Osteocyte (in vitro differentiated cells): ENCODE measurements around the gene FNDC11. TPM values are rescaled to one million over a fixed set of nuclear protein-coding genes. Genes with fewer than 3 reads are reported as not detected.

Experiments
- DNase-seq: peaks from one replicate; pipeline ENCODE4 v3.0.0; 2021; ENCODE audit warnings: mixed read lengths; ENCODE audit not compliant: unreplicated experiment; ENCODE audit errors: extremely low spot score
- H3K27ac Mint-ChIP-seq: one replicate; pipeline ENCODE4 v1.8.0; 2021; ENCODE audit warnings: mild to moderate bottlenecking, mixed read lengths; ENCODE audit not compliant: unreplicated experiment
- H3K27me3 Mint-ChIP-seq: one replicate; pipeline ENCODE4 v1.8.0; 2021; ENCODE audit warnings: mixed read lengths; ENCODE audit not compliant: unreplicated experiment
- H3K36me3 Mint-ChIP-seq: one replicate; pipeline ENCODE4 v1.8.0; 2021; ENCODE audit warnings: mixed read lengths; ENCODE audit not compliant: unreplicated experiment
- H3K4me1 Mint-ChIP-seq: one replicate; pipeline ENCODE4 v1.8.0; 2021; ENCODE audit warnings: mixed read lengths; ENCODE audit not compliant: unreplicated experiment
- H3K4me3 Mint-ChIP-seq: one replicate; pipeline ENCODE4 v1.8.0; 2021; ENCODE audit warnings: mild to moderate bottlenecking, moderate library complexity, mixed read lengths; ENCODE audit not compliant: unreplicated experiment
- H3K9me3 Mint-ChIP-seq: one replicate; pipeline ENCODE4 v1.8.0; 2021; ENCODE audit warnings: mixed read lengths; ENCODE audit not compliant: unreplicated experiment
- CTCF ChIP-seq: fragments of 200-600 bp; sonication (generic); IDR thresholded peaks from 2 replicates; pipeline ENCODE4 v1.5.0; 2021; ENCODE audit warnings: antibody characterized with exemption, mild to moderate bottlenecking, moderate library complexity
- total RNA-seq: library from RNA; stranded (reverse); gene quantifications from 2 replicates; pipeline ENCODE4 v1.2.1, GENCODE V29; 2021

The FNDC11 gene
- total RNA-seq, 1 donor from 2014 or later: 0.13 TPM

GRCh38 chr20:63531686-63532448 lies 22.1 kb upstream of the FNDC11 start:
- Mint-ChIP-seq H3K36me3 (no peaks in the 10 kb centered on the region), H3K27ac (no peak overlapping the region), H3K9me3 (no peaks in the 10 kb centered on the region), H3K4me3 (no peak overlapping the region), H3K27me3 (no peaks in the 10 kb centered on the region), H3K4me1 (peaks cover 9% of the 10 kb centered on the region)
- no peak for TF ChIP-seq CTCF
- no peak for DNase-seq

- peaks cover 10% of the 10 kb centered on the region for H3K4me1 Mint-ChIP-seq
- H3K36me3 Mint-ChIP-seq: no peaks in the 10 kb centered on the region
- no peaks in the 10 kb centered on the region for H3K27me3 Mint-ChIP-seq
- no peak overlapping the region for H3K27ac Mint-ChIP-seq
- no peak for DNase-seq
- no peak for TF ChIP-seq CTCF
- H3K9me3 Mint-ChIP-seq: no peaks in the 10 kb centered on the region
- H3K4me3 Mint-ChIP-seq: no peak overlapping the region
These were observed 21.4 kb upstream of the FNDC11 start for GRCh38 chr20:63532449-63532971.

GRCh38 chr20:63533388-63533787 lies 20.6 kb upstream of the FNDC11 start:
- DNase-seq: no peak
- H3K36me3 Mint-ChIP-seq: no peaks in the 10 kb centered on the region
- H3K9me3 Mint-ChIP-seq: no peaks in the 10 kb centered on the region
- peaks cover 15% of the 10 kb centered on the region for H3K4me1 Mint-ChIP-seq
- no peak overlapping the region for H3K27ac Mint-ChIP-seq
- H3K27me3 Mint-ChIP-seq: no peaks in the 10 kb centered on the region
- TF ChIP-seq CTCF: no peak
- H3K4me3 Mint-ChIP-seq: no peak overlapping the region

- Mint-ChIP-seq H3K27ac (no peak overlapping the region), H3K9me3 (no peaks in the 10 kb centered on the region), H3K36me3 (no peaks in the 10 kb centered on the region), H3K27me3 (no peaks in the 10 kb centered on the region), H3K4me3 (no peak overlapping the region), H3K4me1 (peaks cover 15% of the 10 kb centered on the region)
- TF ChIP-seq CTCF: no peak
- DNase-seq: no peak
These were observed 20.0 kb upstream of the FNDC11 start for GRCh38 chr20:63533871-63534393.

- DNase-seq: no peak
- Mint-ChIP-seq H3K27ac (no peak overlapping the region), H3K27me3 (no peaks in the 10 kb centered on the region)
These were observed 19.5 kb upstream of the FNDC11 start for GRCh38 chr20:63534427-63534830.

More at GRCh38 chr20:63534427-63534830, 19.5 kb upstream of the FNDC11 start:
- H3K9me3 Mint-ChIP-seq: no peaks in the 10 kb centered on the region
- peaks cover 15% of the 10 kb centered on the region for H3K4me1 Mint-ChIP-seq
- no peak for TF ChIP-seq CTCF
- no peak overlapping the region for H3K4me3 Mint-ChIP-seq
- H3K36me3 Mint-ChIP-seq: no peaks in the 10 kb centered on the region
